HG02763 (cell line): ENCODE results near the gene CEACAM3.

ENCODE experiments used
- ATAC-seq: cut with Tn5 transposase; IDR thresholded peaks from one replicate; pipeline ENCODE4 v1.9.1; 2021; ENCODE audit warnings: mild to moderate bottlenecking, moderate library complexity; ENCODE audit not compliant: unreplicated experiment

CEACAM3 gene

GRCh38 chr19:41792513-41793413, 3.6 kb upstream of the CEACAM3 start:
- ATAC-seq: no peak

GRCh38 chr19:41793414-41793727, 3.0 kb upstream of the CEACAM3 start:
- ATAC-seq: no peak

- ATAC-seq: no peak
Measured at GRCh38 chr19:41795031-41795461, 1.3 kb upstream of the CEACAM3 start.

- no peak for ATAC-seq
Measured at GRCh38 chr19:41796901-41797300, 514 bp downstream of the CEACAM3 start.

DNA sequence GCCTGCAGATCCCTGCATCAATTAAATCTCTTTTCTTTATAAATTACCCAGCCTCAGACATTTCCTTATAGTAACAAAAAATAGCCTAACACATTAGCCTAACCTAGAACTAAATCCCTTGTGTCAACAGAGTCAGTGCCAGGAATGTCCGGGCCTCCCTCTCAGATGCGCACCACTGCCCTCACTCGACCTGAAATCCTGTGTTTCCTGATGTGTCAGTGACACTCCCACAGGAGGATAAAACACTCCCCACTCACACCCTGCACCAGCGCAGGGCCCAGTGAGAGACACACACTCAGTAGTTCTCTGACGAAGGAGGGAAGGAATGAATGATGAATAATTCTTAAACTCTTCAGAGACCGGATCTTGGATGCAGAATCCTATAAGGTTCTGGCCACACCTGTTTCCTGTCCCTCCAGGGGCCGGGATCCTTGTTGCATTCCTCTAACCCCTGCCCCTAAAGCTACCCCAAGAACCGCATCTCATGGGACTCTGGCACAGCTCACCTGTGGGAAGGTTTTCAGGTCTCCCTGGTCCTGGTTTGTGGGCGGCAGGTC, 3.1 kb downstream of the CEACAM3 start:
- no peak for ATAC-seq

DNA sequence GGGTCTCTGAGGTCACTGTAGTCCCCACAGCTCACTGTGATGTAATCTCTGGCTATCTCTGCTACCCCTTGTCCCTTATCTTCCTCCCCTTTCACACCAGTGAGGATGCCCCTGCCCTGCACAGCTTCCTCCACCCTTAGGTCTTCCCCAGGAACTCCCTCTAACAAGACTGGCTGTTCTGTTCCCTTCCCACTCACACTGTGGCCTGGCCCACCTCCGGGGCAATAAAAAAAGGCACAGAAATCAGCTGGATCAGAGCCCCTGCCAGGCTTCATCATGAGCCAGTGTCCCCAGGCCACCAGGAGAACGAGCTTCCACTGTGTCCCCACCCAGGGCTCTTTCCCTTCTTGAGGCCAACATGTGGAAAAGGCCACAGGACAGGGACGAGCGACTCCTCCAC, 4.6 kb downstream of the CEACAM3 start:
- ATAC-seq: no peak

DNA sequence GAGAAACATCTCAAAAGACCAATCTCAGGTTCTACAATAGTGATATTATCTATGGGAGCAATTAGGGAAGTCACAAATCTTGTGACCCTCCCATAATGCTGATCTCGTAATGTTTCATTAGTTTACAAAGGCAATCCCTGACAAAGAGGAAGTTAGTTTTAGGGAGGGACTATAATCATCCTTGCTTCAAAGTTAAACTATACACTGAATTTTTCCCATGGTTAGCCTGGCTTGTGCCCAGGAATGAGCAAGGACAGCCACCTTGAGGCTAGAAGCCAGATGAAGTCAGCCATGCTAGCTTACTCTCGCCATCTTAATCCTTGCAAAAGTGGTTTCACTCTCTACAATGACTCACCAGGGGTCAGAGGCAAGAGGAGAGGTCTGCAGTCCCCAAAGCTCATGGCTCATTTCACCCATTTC, 5.4 kb downstream of the CEACAM3 start:
- ATAC-seq: no peak

DNA sequence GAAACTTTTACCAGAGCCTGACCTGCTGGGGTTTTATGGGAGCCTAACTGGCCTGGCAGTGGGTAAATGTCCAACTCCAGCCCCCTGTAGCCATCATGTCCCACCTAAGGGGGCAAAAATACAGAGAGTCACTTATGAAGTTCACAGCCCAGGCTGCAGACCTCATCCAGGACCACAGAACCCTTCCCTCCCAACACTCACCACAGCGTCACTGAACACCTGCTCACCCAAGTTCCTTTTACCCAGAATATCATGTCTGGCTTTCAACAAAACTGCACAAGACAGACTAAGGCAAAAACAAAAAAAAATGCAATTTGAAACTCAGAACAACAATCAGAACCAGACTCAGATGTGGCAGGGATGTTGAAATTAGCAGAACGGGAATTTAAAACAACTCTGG, 6.4 kb downstream of the CEACAM3 start:
- ATAC-seq: no peak

GRCh38 chr19:41804336-41804735, 7.9 kb downstream of the CEACAM3 start:
- no peak for ATAC-seq

GRCh38 chr19:41807176-41807575, 10.8 kb downstream of the CEACAM3 start:
- no peak for ATAC-seq

DNA sequence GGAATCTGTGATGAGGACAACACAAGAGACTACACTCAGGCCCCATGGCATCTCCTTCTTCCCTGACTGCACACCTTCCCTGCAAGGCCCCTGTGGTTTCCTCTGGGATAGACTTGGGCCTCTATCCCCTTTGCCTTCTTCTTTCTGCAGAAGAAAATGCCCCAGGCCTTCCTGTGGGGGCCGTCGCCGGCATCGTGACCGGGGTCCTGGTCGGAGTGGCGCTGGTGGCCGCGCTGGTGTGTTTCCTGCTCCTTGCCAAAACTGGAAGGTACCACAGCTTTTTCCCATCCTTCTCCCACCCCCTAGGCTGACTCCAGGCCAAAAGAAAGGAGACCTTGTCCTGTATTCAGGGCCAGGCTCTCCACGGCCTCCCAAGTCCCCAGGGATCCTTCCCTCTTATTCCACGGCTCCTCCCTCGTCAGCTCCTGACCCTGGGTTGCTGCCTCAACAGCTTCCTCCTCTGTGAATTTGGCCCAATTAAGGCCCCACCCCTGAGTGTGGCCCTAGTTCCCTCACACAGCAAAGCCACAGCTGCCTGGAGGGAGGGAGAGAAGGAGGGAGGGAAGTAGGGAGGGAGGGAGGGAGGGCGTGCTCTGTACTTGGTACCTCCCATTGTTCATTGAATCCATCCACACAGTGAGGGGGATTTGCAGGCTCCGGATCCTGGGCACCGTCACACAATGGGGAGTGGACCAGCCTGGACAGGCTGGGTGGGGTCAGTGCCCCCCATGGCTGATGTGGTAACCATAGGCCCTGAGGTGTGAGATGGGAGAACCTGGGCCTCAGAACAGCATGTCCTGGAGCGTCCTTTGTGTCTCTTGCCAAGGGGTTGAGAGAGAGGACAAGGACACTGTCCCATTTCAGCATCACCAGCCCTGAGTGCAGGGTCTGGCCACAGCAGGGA, 12.5 kb downstream of the CEACAM3 start:
- no peak for ATAC-seq

- no peak for ATAC-seq
Measured at GRCh38 chr19:41810301-41810700, 13.9 kb downstream of the CEACAM3 start.

- ATAC-seq: no peak
Measured at GRCh38 chr19:41811036-41811435, 14.6 kb downstream of the CEACAM3 start.

DNA sequence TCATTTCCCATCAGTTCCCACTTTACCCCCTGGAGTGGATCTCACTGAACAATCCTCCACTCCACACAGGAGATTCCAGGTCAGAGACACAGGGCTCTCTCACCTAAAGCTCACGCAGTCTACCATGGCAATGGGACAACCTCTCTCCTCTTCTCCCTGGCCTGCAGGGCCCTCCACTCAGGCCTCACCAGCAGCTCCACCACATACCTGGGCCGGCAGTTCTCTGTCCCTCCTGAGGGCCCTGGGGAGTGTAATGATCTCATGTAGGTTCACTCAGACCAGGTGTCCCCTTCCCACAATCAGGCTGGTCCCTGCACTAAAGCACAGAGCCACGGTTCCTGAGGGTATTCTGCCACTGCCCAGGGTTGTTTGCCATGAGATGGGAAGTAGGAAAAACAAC, 15.6 kb downstream of the CEACAM3 start:
- no peak for ATAC-seq

DNA sequence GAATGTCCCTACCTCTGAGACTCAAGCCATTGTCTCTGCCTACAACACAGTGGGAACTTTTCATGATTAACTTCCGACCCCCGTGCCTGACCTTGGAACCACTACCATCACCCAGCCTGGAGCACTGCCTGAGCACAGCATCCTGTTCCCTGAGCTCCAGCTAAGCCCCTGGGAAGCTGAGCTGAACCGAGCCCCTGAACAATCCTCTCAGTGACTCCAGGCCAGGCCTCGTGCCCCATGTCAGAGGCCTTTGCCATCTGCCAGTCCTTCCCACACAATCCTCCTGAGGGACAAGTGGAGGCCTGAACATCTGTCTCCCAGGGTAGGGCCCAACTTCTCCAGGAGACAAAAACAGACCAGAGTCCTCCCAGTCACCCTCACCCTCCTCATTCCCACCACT, 17.5 kb downstream of the CEACAM3 start:
- no peak for ATAC-seq

DNA sequence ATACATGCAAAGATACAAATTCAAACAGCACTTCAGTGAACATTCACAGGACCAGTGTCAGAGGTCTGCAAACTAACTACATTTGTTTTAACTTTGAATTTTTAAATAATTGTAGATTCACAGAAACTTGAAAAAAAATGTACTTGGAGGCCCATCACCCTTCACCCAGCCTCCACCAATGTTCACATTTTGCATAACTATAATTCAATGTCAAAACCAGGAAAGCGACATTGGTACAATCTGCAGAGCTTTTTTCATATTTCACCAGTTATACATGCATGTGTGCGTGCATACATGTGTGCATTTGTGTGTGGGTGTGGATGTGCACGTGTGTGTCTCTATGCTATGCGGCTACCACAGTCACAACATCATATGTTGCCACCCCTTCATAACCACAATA, 18.9 kb downstream of the CEACAM3 start:
- ATAC-seq: no peak

GRCh38 chr19:41816761-41817160, 20.4 kb downstream of the CEACAM3 start:
- ATAC-seq: no peak

- ATAC-seq: no peak
Measured at GRCh38 chr19:41821003-41821735, 24.8 kb downstream of the CEACAM3 start.

DNA sequence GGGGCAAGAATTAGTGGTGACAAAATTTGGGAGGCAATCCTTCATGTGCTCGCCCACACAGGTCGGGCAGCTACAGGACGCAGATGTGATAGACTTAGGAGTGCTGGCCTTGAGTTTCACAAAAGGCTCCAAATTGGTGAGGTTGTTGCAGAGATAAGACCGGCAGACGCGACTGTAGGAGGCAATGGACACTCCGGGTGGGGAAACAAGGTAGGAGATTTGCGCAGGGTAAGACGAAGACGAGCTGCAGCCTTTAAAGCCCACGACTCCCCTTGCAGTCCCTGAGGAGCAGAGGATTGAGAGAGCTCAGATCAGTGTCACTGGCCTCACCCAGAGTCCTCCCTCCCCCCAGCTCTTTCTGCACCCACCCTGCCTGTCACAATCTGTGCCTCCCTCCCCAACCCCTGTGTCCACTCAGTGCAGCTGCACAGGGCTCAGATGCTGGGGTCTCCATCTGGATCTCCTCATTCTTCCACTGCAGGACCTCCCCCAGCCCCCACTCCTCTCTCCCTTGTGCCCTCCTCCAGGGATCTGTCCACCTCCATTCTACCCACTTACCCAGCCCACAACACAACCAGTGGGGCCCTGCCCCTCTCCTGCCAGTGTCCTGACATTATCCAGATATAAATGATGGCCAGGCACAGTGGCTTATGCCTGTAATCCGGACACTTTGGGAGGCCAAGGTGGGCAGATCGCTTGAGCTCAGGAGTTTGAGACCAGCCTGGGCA, 41.8 kb downstream of the CEACAM3 start:
- no peak for ATAC-seq

GRCh38 chr19:41839211-41839610, 42.8 kb downstream of the CEACAM3 start:
- no peak for ATAC-seq
